HG02798 (cell line): ENCODE results near the gene PLSCR4.

Experiments
- ATAC-seq: cut with Tn5 transposase; IDR thresholded peaks from one replicate; pipeline ENCODE4 v1.9.1; 2021; ENCODE audit warnings: mild to moderate bottlenecking; ENCODE audit not compliant: unreplicated experiment, poor library complexity

PLSCR4 gene

GRCh38 chr3:146196789-146197188, 54.1 kb downstream of the PLSCR4 start:
- ATAC-seq, result no peak

- no peak for ATAC-seq
Measured at GRCh38 chr3:146195605-146196004, 55.3 kb downstream of the PLSCR4 start.

GRCh38 chr3:146195030-146195429, 55.9 kb downstream of the PLSCR4 start:
- ATAC-seq, result no peak

GRCh38 chr3:146191051-146191450, 59.9 kb downstream of the PLSCR4 start:
- no peak for ATAC-seq

GRCh38 chr3:146189519-146190173, 61.3 kb downstream of the PLSCR4 start:
- peak; percentile 97 for ATAC-seq

- ATAC-seq, result no peak
Measured at GRCh38 chr3:146187334-146187950, 63.5 kb downstream of the PLSCR4 start.

GRCh38 chr3:146184241-146185015, 66.5 kb downstream of the PLSCR4 start:
- no peak for ATAC-seq

GRCh38 chr3:146181216-146181615, 69.7 kb downstream of the PLSCR4 start:
- ATAC-seq, result no peak

- no peak for ATAC-seq
Measured at GRCh38 chr3:146180376-146180775, 70.5 kb downstream of the PLSCR4 start.

- no peak for ATAC-seq
Measured at GRCh38 chr3:146178006-146178689, 72.8 kb downstream of the PLSCR4 start.

GRCh38 chr3:146177519-146177918, 73.4 kb downstream of the PLSCR4 start:
- no peak for ATAC-seq

- no peak for ATAC-seq
Measured at GRCh38 chr3:146177072-146177471, 73.8 kb downstream of the PLSCR4 start.

GRCh38 chr3:146172586-146172985, 78.3 kb downstream of the PLSCR4 start:
- no peak for ATAC-seq

GRCh38 chr3:146170591-146170990, 80.3 kb downstream of the PLSCR4 start:
- ATAC-seq, result no peak

GRCh38 chr3:146169891-146170290, 81.0 kb downstream of the PLSCR4 start:
- ATAC-seq, result no peak

- ATAC-seq, result no peak
Measured at GRCh38 chr3:146166826-146167225, 84.1 kb downstream of the PLSCR4 start.

- no peak for ATAC-seq
Measured at GRCh38 chr3:146166415-146166821, 84.5 kb downstream of the PLSCR4 start.

- no peak for ATAC-seq
Measured at GRCh38 chr3:146165877-146166276, 85.0 kb downstream of the PLSCR4 start.

- ATAC-seq, result no peak
Measured at GRCh38 chr3:146164971-146165769, 85.7 kb downstream of the PLSCR4 start.

GRCh38 chr3:146164506-146164905, 86.4 kb downstream of the PLSCR4 start:
- no peak for ATAC-seq
